ENCODE results near the gene DCN.

- TF ChIP-seq POLR2A (IDR thresholded peaks at IDR 0.05; ENCODE audit: low read depth, low read length) (no peak), POLR2AphosphoS5 (IDR thresholded peaks at IDR 0.05; ENCODE audit: low read depth, low read length) (no peak), TAF1 (IDR thresholded peaks at IDR 0.05; ENCODE audit: borderline replicate concordance, low read depth, low read length) (no peak)
Observed at GRCh38 chr12:91163116-91163515, 19.5 kb downstream of the DCN start.

All from GM12892 (cell line).